BLaER1 treated with 17β-estradiol and CSF1 and Interleukin-3, amounts not matched to agents 10 nM and 100 nM (cell line): ENCODE results near the gene AATK.

Experiments
- H3K27ac ChIP-seq, 11 experiments: shearing (Covaris generic); formaldehyde crosslinking; 2 replicates each; pipeline ENCODE4 v1.8.1; 2022
- H3K27me3 ChIP-seq, 11 experiments: shearing (Covaris generic); formaldehyde crosslinking; 2 replicates each; pipeline ENCODE4 v1.8.1; 2022
- H3K36me3 ChIP-seq, 11 experiments: shearing (Covaris generic); formaldehyde crosslinking; 2 replicates each; pipeline ENCODE4 v1.8.1; 2022
- H3K4me1 ChIP-seq, 10 experiments: shearing (Covaris generic); formaldehyde crosslinking; 2 replicates each; pipeline ENCODE4 v1.8.1; 2022
- H3K4me2 ChIP-seq, 11 experiments: shearing (Covaris generic); formaldehyde crosslinking; 2 replicates each; pipeline ENCODE4 v1.8.1; 2022
- H3K4me3 ChIP-seq, 10 experiments: shearing (Covaris generic); formaldehyde crosslinking; 2 replicates each; pipeline ENCODE4 v1.8.1; 2022
- H3K9ac ChIP-seq, 11 experiments: shearing (Covaris generic); formaldehyde crosslinking; 2 replicates each; pipeline ENCODE4 v1.8.1; 2022
- H3K9me3 ChIP-seq, 11 experiments: shearing (Covaris generic); formaldehyde crosslinking; replicated peaks in 1 of 11; 2 replicates each; pipeline ENCODE4 v1.8.1; 2022
- H4K20me1 ChIP-seq, 11 experiments: shearing (Covaris generic); formaldehyde crosslinking; 2 replicates each; pipeline ENCODE4 v1.8.1; 2022
- Cebpa-rat ChIP-seq, 11 experiments: shearing (Covaris generic); IDR thresholded peaks; 2 replicates each; pipeline ENCODE4 v1.8.1; 2022

AATK gene

GRCh38 chr17:81092518-81093095, 73.4 kb downstream of the AATK start:
- H3K9me3 ChIP-seq = no peaks in the 10 kb centered on the region
- TF ChIP-seq Cebpa-rat (IDR thresholded peaks at IDR 0.05) = no peak
- H3K4me2 ChIP-seq = no peak overlapping the region
- H3K27ac ChIP-seq = no peak overlapping the region
- H3K4me3 ChIP-seq = no peak overlapping the region
- H3K36me3 ChIP-seq = no peaks in the 10 kb centered on the region
- peaks cover 0 to 93% (median 60%) of the 10 kb centered on the region in 11 experiments; a peak in 18 of 22 replicates for H4K20me1 ChIP-seq
- peaks cover 62 to 95% (median 89%) of the 10 kb centered on the region in 11 experiments for H3K27me3 ChIP-seq
- H3K9ac ChIP-seq = no peak overlapping the region
- H3K4me1 ChIP-seq = peaks cover 53 to 68% (median 62%) of the 10 kb centered on the region in 10 experiments

GRCh38 chr17:81091774-81092517, 74.1 kb downstream of the AATK start:
- Histone ChIP-seq H3K27ac (no peak overlapping the region), H3K9me3 (no peaks in the 10 kb centered on the region), H3K4me2 (peak overlapping the region in 2 of 11 experiments; percentile 38 to 45; a peak in 3 of 22 replicates), H4K20me1 (peaks cover 0 to 94% (median 61%) of the 10 kb centered on the region in 11 experiments; a peak in 18 of 22 replicates), H3K27me3 (peaks cover 62 to 95% (median 89%) of the 10 kb centered on the region in 11 experiments), H3K9ac (no peak overlapping the region), H3K36me3 (no peaks in the 10 kb centered on the region), H3K4me1 (peaks cover 53 to 68% (median 61%) of the 10 kb centered on the region in 10 experiments), H3K4me3 (no peak overlapping the region)
- no peak for TF ChIP-seq Cebpa-rat (IDR thresholded peaks at IDR 0.05)

GRCh38 chr17:81091154-81091553, 74.9 kb downstream of the AATK start:
- H3K27ac ChIP-seq = no peak overlapping the region
- peaks cover 0 to 94% (median 62%) of the 10 kb centered on the region in 11 experiments; a peak in 18 of 22 replicates for H4K20me1 ChIP-seq
- H3K9ac ChIP-seq = no peak overlapping the region
- no peaks in the 10 kb centered on the region for H3K9me3 ChIP-seq
- TF ChIP-seq Cebpa-rat (IDR thresholded peaks at IDR 0.05) = no peak
- no peaks in the 10 kb centered on the region for H3K36me3 ChIP-seq
- peak overlapping the region in 3 of 11 experiments; percentile 22 to 45 (median 38); a peak in 3 of 22 replicates for H3K4me2 ChIP-seq
- peaks cover 62 to 95% (median 89%) of the 10 kb centered on the region in 11 experiments for H3K27me3 ChIP-seq
- H3K4me1 ChIP-seq = peaks cover 46 to 60% (median 53%) of the 10 kb centered on the region in 10 experiments
- no peak overlapping the region for H3K4me3 ChIP-seq

GRCh38 chr17:81090361-81091136, 75.5 kb downstream of the AATK start:
- Histone ChIP-seq H3K27me3 (peaks cover 60 to 95% (median 89%) of the 10 kb centered on the region in 11 experiments), H3K4me3 (peak overlapping the region in 1 of 10 experiments; percentile 33; a peak in 1 of 20 replicates), H3K36me3 (no peaks in the 10 kb centered on the region), H3K4me2 (peak overlapping the region; percentile 52 to 90 (median 84)), H3K9me3 (no peaks in the 10 kb centered on the region), H3K4me1 (peaks cover 39 to 54% (median 47%) of the 10 kb centered on the region in 10 experiments), H4K20me1 (peaks cover 0 to 92% (median 60%) of the 10 kb centered on the region in 11 experiments; a peak in 17 of 22 replicates), H3K9ac (peak overlapping the region in 2 of 11 experiments; percentile 18; a peak in 1 of 22 replicates), H3K27ac (peak overlapping the region in 2 of 11 experiments; percentile 35 to 42; a peak in 3 of 22 replicates)
- TF ChIP-seq Cebpa-rat (IDR thresholded peaks at IDR 0.05) = no peak

GRCh38 chr17:81086789-81087551, 79.1 kb downstream of the AATK start:
- H3K36me3 ChIP-seq = no peaks in the 10 kb centered on the region
- H3K9me3 ChIP-seq = no peaks in the 10 kb centered on the region
- H3K27ac ChIP-seq = no peak overlapping the region
- peaks cover 0 to 94% (median 71%) of the 10 kb centered on the region in 11 experiments; a peak in 19 of 22 replicates for H4K20me1 ChIP-seq
- TF ChIP-seq Cebpa-rat (IDR thresholded peaks at IDR 0.05) = no peak
- no peak overlapping the region for H3K4me3 ChIP-seq
- H3K4me2 ChIP-seq = peak overlapping the region in 10 of 11 experiments; percentile 18 to 50 (median 38); a peak in 14 of 22 replicates
- H3K4me1 ChIP-seq = peaks cover 37 to 59% (median 54%) of the 10 kb centered on the region in 10 experiments
- no peak overlapping the region for H3K9ac ChIP-seq
- peaks cover 75 to 96% (median 91%) of the 10 kb centered on the region in 11 experiments for H3K27me3 ChIP-seq

- Histone ChIP-seq H3K4me3 (no peak overlapping the region), H3K4me2 (no peak overlapping the region), H3K36me3 (no peaks in the 10 kb centered on the region), H3K27ac (no peak overlapping the region), H3K9me3 (no peaks in the 10 kb centered on the region), H3K27me3 (peaks cover 90 to 100% (median 100%) of the 10 kb centered on the region in 11 experiments), H3K9ac (no peak overlapping the region), H4K20me1 (peaks cover 0 to 98% (median 78%) of the 10 kb centered on the region in 11 experiments; a peak in 20 of 22 replicates), H3K4me1 (peaks cover 42 to 71% (median 64%) of the 10 kb centered on the region in 10 experiments)
- no peak for TF ChIP-seq Cebpa-rat (IDR thresholded peaks at IDR 0.05)
Measured at GRCh38 chr17:81085420-81085911, 80.6 kb downstream of the AATK start.

GRCh38 chr17:81084680-81085419, 81.2 kb downstream of the AATK start:
- no peak for TF ChIP-seq Cebpa-rat (IDR thresholded peaks at IDR 0.05)
- no peaks in the 10 kb centered on the region for H3K9me3 ChIP-seq
- no peak overlapping the region for H3K4me3 ChIP-seq
- no peaks in the 10 kb centered on the region for H3K36me3 ChIP-seq
- H3K4me1 ChIP-seq = peaks cover 42 to 71% (median 64%) of the 10 kb centered on the region in 10 experiments
- peaks cover 96 to 100% (median 100%) of the 10 kb centered on the region in 11 experiments for H3K27me3 ChIP-seq
- no peak overlapping the region for H3K27ac ChIP-seq
- peak overlapping the region in 7 of 11 experiments; percentile 23 to 87 (median 77); a peak in 14 of 22 replicates for H3K4me2 ChIP-seq
- peaks cover 0 to 98% (median 84%) of the 10 kb centered on the region in 11 experiments; a peak in 20 of 22 replicates for H4K20me1 ChIP-seq
- H3K9ac ChIP-seq = no peak overlapping the region
